ENCODE results near the gene F10.

DNA sequence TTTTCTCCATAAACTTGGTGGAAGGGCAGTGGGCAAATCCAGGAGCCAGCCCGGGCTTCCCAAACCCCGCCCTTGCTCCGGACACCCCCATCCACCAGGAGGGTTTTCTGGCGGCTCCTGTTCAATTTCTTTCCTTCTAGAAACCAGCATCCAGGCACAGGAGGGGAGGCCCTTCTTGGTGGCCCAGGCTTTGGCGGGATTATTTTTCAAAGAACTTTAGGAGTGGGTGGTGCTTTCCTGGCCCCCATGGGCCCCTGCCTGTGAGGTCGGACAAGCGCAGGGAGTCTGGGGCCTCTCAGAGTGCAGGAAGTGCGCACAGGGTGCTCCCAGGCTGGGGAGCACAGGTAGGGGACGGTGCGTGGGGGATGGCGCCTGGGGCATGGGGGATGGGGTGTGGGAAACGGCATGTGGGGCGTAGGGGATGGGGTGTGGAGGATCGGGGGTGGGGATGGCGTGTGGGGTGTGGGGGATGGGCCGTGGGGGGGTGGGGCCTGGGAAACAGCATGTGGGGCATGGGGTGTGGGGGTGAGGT lies 16.6 kb upstream of the F10 start:
- no peak for TF ChIP-seq TSHZ2 (CRISPR knock-in tag; IDR thresholded peaks at IDR 0.05)
- no peak for TF ChIP-seq ARNTL (CRISPR knock-in tag; IDR thresholded peaks at IDR 0.05; ENCODE audit: borderline replicate concordance, low read depth)
- TF ChIP-seq, protein P1, sequence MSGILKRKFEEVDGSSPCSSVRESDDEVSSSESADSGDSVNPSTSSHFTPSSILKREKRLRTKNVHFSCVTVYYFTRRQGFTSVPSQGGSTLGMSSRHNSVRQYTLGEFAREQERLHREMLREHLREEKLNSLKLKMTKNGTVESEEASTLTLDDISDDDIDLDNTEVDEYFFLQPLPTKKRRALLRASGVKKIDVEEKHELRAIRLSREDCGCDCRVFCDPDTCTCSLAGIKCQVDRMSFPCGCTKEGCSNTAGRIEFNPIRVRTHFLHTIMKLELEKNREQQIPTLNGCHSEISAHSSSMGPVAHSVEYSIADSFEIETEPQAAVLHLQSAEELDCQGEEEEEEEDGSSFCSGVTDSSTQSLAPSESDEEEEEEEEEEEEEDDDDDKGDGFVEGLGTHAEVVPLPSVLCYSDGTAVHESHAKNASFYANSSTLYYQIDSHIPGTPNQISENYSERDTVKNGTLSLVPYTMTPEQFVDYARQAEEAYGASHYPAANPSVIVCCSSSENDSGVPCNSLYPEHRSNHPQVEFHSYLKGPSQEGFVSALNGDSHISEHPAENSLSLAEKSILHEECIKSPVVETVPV (CRISPR knock-in tag; IDR thresholded peaks at IDR 0.05), result no peak
- TF ChIP-seq, protein P2, sequence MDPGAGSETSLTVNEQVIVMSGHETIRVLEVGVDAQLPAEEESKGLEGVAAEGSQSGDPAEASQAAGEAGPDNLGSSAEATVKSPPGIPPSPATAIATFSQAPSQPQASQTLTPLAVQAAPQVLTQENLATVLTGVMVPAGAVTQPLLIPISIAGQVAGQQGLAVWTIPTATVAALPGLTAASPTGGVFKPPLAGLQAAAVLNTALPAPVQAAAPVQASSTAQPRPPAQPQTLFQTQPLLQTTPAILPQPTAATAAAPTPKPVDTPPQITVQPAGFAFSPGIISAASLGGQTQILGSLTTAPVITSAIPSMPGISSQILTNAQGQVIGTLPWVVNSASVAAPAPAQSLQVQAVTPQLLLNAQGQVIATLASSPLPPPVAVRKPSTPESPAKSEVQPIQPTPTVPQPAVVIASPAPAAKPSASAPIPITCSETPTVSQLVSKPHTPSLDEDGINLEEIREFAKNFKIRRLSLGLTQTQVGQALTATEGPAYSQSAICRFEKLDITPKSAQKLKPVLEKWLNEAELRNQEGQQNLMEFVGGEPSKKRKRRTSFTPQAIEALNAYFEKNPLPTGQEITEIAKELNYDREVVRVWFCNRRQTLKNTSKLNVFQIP (CRISPR knock-in tag; IDR thresholded peaks at IDR 0.05; ENCODE audit: borderline replicate concordance, low read depth), result no peak
- TF ChIP-seq CREB5 (CRISPR knock-in tag; IDR thresholded peaks at IDR 0.05; ENCODE audit: low read depth), result no peak
- no peak for TF ChIP-seq ISL1 (CRISPR knock-in tag; IDR thresholded peaks at IDR 0.05)
- TF ChIP-seq TCF4 (CRISPR knock-in tag; IDR thresholded peaks at IDR 0.05; ENCODE audit: borderline replicate concordance), result no peak
- TF ChIP-seq OSR1 (CRISPR knock-in tag; IDR thresholded peaks at IDR 0.05), result no peak
- TF ChIP-seq TOX (CRISPR knock-in tag; IDR thresholded peaks at IDR 0.05; ENCODE audit: borderline replicate concordance), result no peak
- TF ChIP-seq GLIS3 (CRISPR knock-in tag; IDR thresholded peaks at IDR 0.05), result no peak
- TF ChIP-seq ZFP3 (CRISPR knock-in tag; IDR thresholded peaks at IDR 0.05), result no peak
- no peak for TF ChIP-seq ESRRG (CRISPR knock-in tag; IDR thresholded peaks at IDR 0.05)
- TF ChIP-seq PATZ1 (CRISPR knock-in tag; IDR thresholded peaks at IDR 0.05; ENCODE audit: borderline replicate concordance), result no peak

All from SK-N-SH treated with all-trans-retinoic acid at 6 μM for 48 hours (cell line).